NCI-H345 treated with DMSO at 0.1 percent for 48 hours (cell line): ENCODE results near the gene VASP.

ENCODE experiments used
- DNase-seq: peaks from one replicate; lab custom pipeline; 2025; ENCODE audit not compliant: unreplicated experiment; lab: John Stamatoyannopoulos, UW

Gene VASP

DNA sequence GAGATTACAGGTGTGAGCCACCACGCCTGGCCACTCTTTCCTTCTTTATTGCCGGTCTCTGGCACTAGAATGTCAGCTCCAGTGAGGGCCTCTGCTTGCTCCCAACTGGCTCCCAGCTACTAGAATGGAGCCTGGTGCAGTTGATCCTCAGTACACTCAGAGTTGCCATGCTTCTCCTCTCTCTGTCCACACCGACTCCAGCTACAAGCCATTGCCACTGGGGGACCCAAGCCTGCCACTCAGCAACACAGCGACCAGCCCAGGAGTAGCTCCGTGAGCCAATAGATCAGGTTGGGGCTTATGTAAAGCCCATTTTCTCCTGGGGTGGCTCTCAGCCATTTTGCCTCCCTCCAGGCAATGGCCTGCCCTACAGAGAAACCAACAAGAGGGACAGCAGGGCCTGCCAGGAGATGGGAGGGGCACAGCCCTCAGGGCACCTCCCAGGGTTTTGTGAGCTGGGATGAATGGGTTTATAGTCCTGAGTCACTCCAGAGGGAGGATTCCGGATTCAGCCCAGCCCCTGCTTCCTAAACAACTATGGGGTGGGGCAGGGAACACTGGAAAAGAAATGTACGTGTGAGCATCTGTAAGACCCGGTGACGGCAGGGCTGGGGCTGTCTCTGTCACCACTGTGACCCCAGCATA is 40.8 kb downstream of the VASP start:
- DNase-seq = no peak

- no peak for DNase-seq
Measured at GRCh38 chr19:45553464-45553863, 46.2 kb downstream of the VASP start.

- no peak for DNase-seq
Measured at GRCh38 chr19:45554481-45554880, 47.2 kb downstream of the VASP start.

DNA sequence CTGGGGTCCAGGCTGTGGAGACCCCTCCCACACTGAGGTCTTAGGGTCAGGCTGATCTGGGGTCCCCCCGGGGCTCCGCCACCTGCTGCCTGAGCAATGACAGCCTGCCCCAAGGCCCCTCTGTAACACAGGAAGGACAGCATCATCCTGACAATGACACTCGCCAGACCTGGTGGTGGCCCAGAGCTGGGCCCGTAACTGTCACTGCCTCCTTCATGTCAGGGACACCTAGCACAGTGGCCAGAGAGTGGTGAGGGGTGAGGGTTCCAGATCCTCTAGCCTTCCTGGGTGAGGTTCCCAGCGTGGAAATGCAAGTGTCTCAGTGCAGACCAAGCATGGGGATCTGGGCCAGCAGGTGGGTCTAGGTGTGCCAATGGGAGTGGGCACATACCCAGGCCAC is 49.6 kb downstream of the VASP start:
- no peak for DNase-seq

DNA sequence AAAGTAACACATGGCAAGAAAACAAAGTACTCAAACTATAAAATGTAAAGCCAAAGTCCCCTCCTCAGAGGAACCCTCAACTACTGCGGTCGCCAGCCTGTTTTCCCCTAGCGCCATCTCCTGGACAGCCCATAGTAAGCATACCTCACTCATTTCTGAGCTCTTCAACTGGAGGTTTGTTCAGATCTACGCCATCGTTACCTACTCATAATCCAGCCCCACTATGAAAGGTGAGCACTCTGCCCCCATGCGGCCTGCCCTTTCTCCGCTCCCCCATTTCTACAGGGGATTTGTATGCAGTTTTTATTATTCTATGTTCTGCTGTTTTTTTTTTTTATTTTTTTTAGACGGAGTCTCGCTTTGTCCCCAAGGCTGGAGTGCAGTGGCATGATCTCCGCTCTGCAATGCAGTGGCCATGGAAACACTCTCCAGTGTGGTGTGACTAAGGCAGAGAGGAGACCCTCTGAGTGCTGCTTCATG is 51.2 kb downstream of the VASP start:
- DNase-seq = no peak

- no peak for DNase-seq
Measured at GRCh38 chr19:45560038-45560437, 52.8 kb downstream of the VASP start.

- DNase-seq = no peak
Measured at GRCh38 chr19:45560686-45561085, 53.4 kb downstream of the VASP start.

DNA sequence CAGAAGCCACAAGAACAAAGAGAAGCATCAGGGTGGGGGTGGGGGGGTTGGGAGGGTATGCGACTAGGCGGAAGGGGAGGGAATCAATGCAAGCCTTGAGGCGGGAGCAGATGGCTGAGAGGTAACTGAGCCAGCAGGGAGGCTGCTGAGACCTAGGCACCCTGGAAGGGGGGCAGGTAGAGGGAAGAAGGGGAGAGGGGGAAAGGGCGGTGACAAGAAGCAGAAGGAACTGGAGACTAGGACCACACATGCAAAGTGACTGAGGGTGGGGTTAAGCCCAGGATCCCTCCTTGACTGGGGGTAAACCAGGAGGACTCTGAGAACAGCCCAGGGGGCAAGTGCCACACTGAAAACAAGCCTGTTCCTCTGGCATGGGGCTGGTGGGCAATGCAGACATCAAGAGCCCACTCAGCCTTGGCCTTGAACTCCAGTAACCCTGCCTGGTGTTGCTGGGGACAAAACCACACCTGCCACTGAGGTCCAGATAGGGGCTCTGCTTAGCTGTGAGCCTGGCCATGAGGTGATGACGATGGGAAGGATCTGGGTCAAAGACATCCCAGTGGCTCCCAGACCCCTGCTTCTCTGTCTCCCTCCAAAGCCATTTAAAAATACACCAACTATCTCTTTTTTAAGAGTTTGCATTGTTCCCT is 57.0 kb downstream of the VASP start:
- no peak for DNase-seq

- DNase-seq = no peak
Measured at GRCh38 chr19:45567609-45568008, 60.3 kb downstream of the VASP start.

GRCh38 chr19:45568732-45569131 is 61.5 kb downstream of the VASP start:
- DNase-seq = no peak

DNA sequence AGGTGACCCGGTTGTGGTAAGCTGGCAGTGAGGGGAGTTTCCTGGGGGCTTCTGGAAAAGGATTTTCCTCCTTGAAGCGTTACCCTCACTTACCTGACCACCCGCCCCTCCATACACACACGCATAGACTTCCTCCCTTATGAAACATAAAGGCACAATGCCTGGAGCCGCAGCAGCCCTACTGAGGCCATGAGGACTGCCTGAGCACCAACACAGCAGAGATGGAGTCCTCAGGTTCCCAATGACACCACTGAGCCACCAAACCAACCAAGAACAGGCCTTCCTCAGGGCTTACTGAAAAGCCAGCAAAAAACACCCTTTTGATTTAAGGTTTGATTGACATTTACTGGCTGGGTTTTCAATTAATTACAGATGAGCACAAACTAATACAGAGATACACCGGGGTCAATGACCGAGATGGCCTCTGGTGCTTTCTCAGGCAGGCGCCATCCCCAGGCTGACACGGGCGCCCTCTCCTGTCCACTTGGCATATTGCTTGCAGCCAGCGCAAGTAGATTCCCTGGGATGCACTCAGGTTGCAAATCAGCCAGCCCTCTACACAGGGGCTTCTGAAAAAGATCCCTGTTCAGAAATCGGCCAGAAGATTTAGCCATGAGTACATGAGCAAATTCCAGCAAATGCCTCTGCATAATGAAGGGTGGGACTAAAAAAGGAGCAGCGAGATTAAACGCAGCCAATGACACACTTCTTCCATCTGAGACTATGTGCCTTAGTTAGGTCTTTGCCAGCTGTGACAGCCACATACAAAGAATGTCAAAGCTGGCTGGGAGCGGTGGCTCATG is 62.5 kb downstream of the VASP start:
- no peak for DNase-seq

DNA sequence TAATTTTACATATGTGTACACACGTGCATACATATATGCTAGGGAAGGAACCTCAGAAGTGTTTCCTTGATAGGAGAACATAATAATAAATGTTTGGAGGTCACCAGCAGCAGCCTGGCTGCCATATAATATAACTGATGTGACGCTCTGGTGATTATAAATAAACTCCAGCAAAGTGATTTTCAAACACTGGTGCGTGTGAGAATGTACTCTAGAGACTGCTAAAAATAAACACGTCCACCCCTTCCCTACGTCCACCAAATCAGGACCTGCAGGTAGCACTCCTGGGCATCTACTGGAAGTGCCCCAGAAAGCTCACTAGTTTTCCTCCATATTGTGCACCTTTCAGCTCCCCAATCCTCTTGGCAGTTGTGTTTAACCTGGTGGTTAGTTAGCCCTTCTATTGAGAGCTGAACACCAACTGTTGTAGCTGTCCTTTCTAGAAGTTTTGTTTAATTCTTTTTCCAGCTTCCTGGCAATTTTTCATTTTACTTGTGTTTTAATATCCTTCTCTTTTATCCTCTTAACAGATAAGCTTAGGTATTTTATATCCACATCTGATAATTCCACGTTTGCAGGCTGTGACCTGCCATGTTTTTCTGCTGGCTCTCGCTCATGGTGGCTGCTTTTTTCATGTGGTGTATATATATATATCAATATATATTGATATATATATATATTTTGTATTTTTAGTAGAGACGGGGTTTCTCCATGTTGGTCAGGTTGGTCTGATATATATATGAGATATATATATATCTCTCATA is 64.4 kb downstream of the VASP start:
- no peak for DNase-seq

DNA sequence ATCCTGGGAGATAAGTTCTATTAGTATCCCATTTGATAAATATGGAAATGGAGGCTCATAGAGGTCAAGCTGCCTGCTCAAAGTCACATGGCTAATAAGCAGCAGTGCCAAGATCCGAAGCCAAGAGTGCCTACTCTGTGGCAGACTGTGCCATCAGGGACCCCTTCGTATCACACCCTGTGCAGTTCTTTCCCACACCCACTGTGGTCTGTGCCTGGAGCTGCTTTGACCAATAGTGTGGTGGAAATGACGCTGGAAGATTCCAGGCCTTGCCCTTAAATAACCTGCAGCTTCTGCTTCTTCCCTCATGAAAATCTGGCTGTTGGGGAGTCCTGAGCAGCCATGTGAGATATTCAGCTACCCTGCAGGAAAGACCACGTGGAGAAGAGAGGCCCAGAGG is 67.2 kb downstream of the VASP start:
- DNase-seq = no peak

GRCh38 chr19:45575216-45575615 is 67.9 kb downstream of the VASP start:
- DNase-seq = no peak
